Liver (tissue), 9 donors: ENCODE results near the gene KLK12. TPM values are rescaled to one million over a fixed set of nuclear protein-coding genes. Genes with fewer than 3 reads are reported as not detected.

Source experiments
- DNase-seq: peaks from one replicate; pipeline ENCODE4 v3.0.0-alpha.2; 2017; ENCODE audit warnings: low spot score
- H3K27ac ChIP-seq, 2 donors: one replicate each; pipeline ENCODE4 v1.7.0; 2013; ENCODE audit warnings: inconsistent platforms in 2 of 2, low read length in 2 of 2, control low read depth in 1 of 2, low read depth in 1 of 2, mild to moderate bottlenecking in 1 of 2
- H3K27me3 ChIP-seq, 4 donors: one replicate each; pipeline versions ENCODE4 v1.6.1 to v1.7.0; 2013; ENCODE audit warnings: low read length in 3 of 4, inconsistent platforms in 1 of 4, mild to moderate bottlenecking in 1 of 4, moderate library complexity in 1 of 4; ENCODE audit not compliant: control insufficient read depth in 4 of 4, insufficient read depth in 4 of 4
- H3K36me3 ChIP-seq, 4 donors: one replicate each; pipeline versions ENCODE4 v1.6.1 to v1.7.0; 2013; ENCODE audit warnings: low read length in 3 of 4, mild to moderate bottlenecking in 3 of 4, low read depth in 1 of 4, moderate library complexity in 1 of 4; ENCODE audit not compliant: control insufficient read depth in 4 of 4, insufficient read depth in 3 of 4
- H3K4me1 ChIP-seq, 4 donors: one replicate each; pipeline versions ENCODE4 v1.6.1 to v1.7.0; 2013; ENCODE audit warnings: low read length in 3 of 4, mild to moderate bottlenecking in 3 of 4, moderate library complexity in 1 of 4; ENCODE audit not compliant: control insufficient read depth in 4 of 4, insufficient read depth in 4 of 4
- H3K4me3 ChIP-seq, 3 donors: one replicate each; pipeline versions ENCODE4 v1.6.1 to v1.7.0; 2013; ENCODE audit warnings: low read length in 3 of 3, control low read depth in 1 of 3, low read depth in 1 of 3, mild to moderate bottlenecking in 1 of 3
- H3K9ac ChIP-seq, 2 donors: one replicate each; pipeline ENCODE4 v1.7.0; 2013; ENCODE audit warnings: low read length in 2 of 2, mild to moderate bottlenecking in 2 of 2, moderate library complexity in 2 of 2, control low read depth in 1 of 2, low read depth in 1 of 2
- H3K9me3 ChIP-seq, 4 donors: one replicate each; pipeline versions ENCODE4 v1.6.1 to v1.7.0; 2013; ENCODE audit warnings: low read length in 3 of 4; ENCODE audit not compliant: control insufficient read depth in 4 of 4
- CTCF ChIP-seq: fragments of 150-350 bp; IDR thresholded peaks from 2 replicates; pipeline ENCODE4 v1.5.1; 2017; ENCODE audit warnings: improper control_type of control experiment, low read depth, low read length; ENCODE audit not compliant: missing input control
- EGR1 ChIP-seq, 2 donors: IDR thresholded peaks; 2 replicates each; pipeline ENCODE4 v1.6.1; 2016 to 2018; ENCODE audit warnings: antibody characterized with exemption in 2 of 2, low read depth in 2 of 2
- FOXA1 ChIP-seq: IDR thresholded peaks from 2 replicates; pipeline ENCODE4 v1.6.1; 2016; ENCODE audit warnings: antibody characterized with exemption
- FOXA2 ChIP-seq: IDR thresholded peaks from 2 replicates; pipeline ENCODE4 v1.6.1; 2016; ENCODE audit warnings: antibody characterized with exemption
- GABPA ChIP-seq, 2 donors: IDR thresholded peaks in 1 of 2; conservative IDR thresholded peaks in 1 of 2; 2 replicates each; pipeline ENCODE4 v1.6.1; 2016; ENCODE audit warnings: antibody characterized with exemption in 2 of 2, mild to moderate bottlenecking in 1 of 2, moderate library complexity in 1 of 2
- HNF4A ChIP-seq, 2 donors: conservative IDR thresholded peaks; 2 replicates each; pipeline ENCODE4 v1.6.1; 2016; ENCODE audit warnings: antibody characterized with exemption in 2 of 2, mild to moderate bottlenecking in 2 of 2
- HNF4G ChIP-seq: IDR thresholded peaks from 2 replicates; pipeline ENCODE4 v1.6.1; 2016; ENCODE audit warnings: antibody characterized with exemption
- JUND ChIP-seq, 2 donors: IDR thresholded peaks; 2 replicates each; pipeline ENCODE4 v1.6.1; 2016; ENCODE audit warnings: antibody characterized with exemption in 2 of 2
- MAX ChIP-seq: IDR thresholded peaks from 2 replicates; pipeline ENCODE4 v1.6.1; 2016; ENCODE audit warnings: antibody characterized with exemption
- NR2F2 ChIP-seq: IDR thresholded peaks from 2 replicates; pipeline ENCODE4 v1.6.1; 2016; ENCODE audit warnings: antibody characterized with exemption
- RAD21 ChIP-seq, 2 donors: IDR thresholded peaks; 2 replicates each; pipeline ENCODE4 v1.6.1; 2016; ENCODE audit warnings: antibody characterized with exemption in 2 of 2, mild to moderate bottlenecking in 2 of 2
- RXRA ChIP-seq, 2 donors: IDR thresholded peaks; 2 replicates each; pipeline ENCODE4 v1.6.1; 2017 to 2018; ENCODE audit warnings: antibody characterized with exemption in 2 of 2, mild to moderate bottlenecking in 1 of 2
- SP1 ChIP-seq: IDR thresholded peaks from 2 replicates; pipeline ENCODE4 v1.6.1; 2018; ENCODE audit warnings: antibody characterized with exemption, mild to moderate bottlenecking
- TAF1 ChIP-seq: conservative IDR thresholded peaks from 2 replicates; pipeline ENCODE4 v1.6.1; 2016; ENCODE audit warnings: antibody characterized with exemption, mild to moderate bottlenecking
- YY1 ChIP-seq: IDR thresholded peaks from 2 replicates; pipeline ENCODE4 v1.6.1; 2016; ENCODE audit warnings: antibody characterized with exemption, mild to moderate bottlenecking
- ZBTB33 ChIP-seq: IDR thresholded peaks from 2 replicates; pipeline ENCODE4 v1.6.1; 2016; ENCODE audit warnings: antibody characterized with exemption
- WGBS: extraction: QIAGEN DNeasy Blood & Tissue Kit; methylation state at CpG from one replicate; pipeline ENCODE4 v1.1.7; 2013; 5-methylcytosine and 5-hydroxymethylcytosine counted together
- polyA plus RNA-seq, 2 donors: library from polyadenylated mRNA; stranded (reverse) in 1 of 2; unstranded in 1 of 2; fragments of 200-250 nt in 1 of 2; fragments of >200 nt in 1 of 2; fragmentation: Nextera tagmentation in 1 of 2; extraction: Ambion mirVana in 1 of 2; gene quantifications; one replicate each; pipeline versions ENCODE4 v1.2.1 to v1.2.3, GENCODE V29; 2013 to 2015
- total RNA-seq, 2 donors: library from RNA; depleted of rRNA; stranded (reverse); fragments of >200 nt; gene quantifications; one replicate each; pipeline ENCODE4 v1.2.3, GENCODE V29; 2014
- TF ChIP-seq, protein P1 (sequence below): IDR thresholded peaks from 2 replicates; pipeline ENCODE4 v1.6.1; 2016; ENCODE audit warnings: antibody characterized with exemption
- donor health status: healthy.
- donor health status: healthy.
- donor health status: healthy.
- donor health status: healthy.
- donor health status: healthy.

Gene KLK12, protein sequence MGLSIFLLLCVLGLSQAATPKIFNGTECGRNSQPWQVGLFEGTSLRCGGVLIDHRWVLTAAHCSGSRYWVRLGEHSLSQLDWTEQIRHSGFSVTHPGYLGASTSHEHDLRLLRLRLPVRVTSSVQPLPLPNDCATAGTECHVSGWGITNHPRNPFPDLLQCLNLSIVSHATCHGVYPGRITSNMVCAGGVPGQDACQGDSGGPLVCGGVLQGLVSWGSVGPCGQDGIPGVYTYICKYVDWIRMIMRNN
- not detected for total RNA-seq
- not detected for polyA plus RNA-seq

- Histone ChIP-seq H3K27me3 (no peaks in the 10 kb centered on the region), H3K27ac (no peak within 1 kb of the TSS), H3K4me1 (no peaks in the 10 kb centered on the region), H3K4me3 (no peak within 1 kb of the TSS), H3K36me3 (no peaks in the 10 kb centered on the region), H3K9me3 (peaks cover 0 to 3% (median 0%) of the 10 kb centered on the region in 4 donors), H3K9ac (no peak within 1 kb of the TSS)
- WGBS = 36% methylated on average over 11 of the region's 11 CpGs
- no peak for DNase-seq
- no peak for TF ChIP-seq SP1
- no peak for TF ChIP-seq RAD21 (IDR thresholded peaks at IDR 0.05)
- TF ChIP-seq TAF1 = no peak
- no peak for TF ChIP-seq EGR1 (IDR thresholded peaks at IDR 0.05; ENCODE audit: low read depth in 2 of 2)
- no peak for TF ChIP-seq ZBTB33
- no peak for TF ChIP-seq FOXA2
- TF ChIP-seq HNF4A (conservative IDR thresholded peaks at IDR 0.05) = no peak
- TF ChIP-seq YY1 = no peak
- no peak for TF ChIP-seq MAX
- TF ChIP-seq HNF4G = no peak
- no peak for TF ChIP-seq FOXA1
Observed at GRCh38 chr19:51034704-51035103, at the start of gene KLK12. KLK12 (minus strand) TSS chr19:51035002; CDS start chr19:51034621, 381 bp downstream.

DNA sequence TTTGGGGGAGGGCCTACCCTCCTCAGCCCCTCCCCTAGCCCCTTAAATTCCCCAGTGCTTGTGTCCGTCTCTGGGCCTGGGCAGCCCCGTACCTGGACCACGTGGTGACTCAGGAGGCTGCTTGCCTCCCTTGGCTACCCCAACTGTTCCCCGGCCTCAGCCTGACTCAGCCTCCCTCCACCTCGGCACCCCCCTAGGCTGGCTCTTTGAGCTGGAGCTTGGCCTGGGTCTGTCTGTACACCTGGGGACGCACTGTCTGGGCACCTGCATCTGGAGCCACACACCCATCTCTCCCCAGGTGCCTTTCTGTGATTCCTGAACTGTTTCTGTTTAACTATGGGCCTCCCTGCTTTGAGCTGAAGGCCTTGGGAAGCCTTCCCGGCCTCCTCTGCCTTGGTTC lies 49.7 kb upstream of the KLK12 start:
- WGBS = 70% methylated on average over 7 of the region's 7 CpGs
- H3K4me1 ChIP-seq = no peaks in the 10 kb centered on the region
- H3K9me3 ChIP-seq = no peaks in the 10 kb centered on the region
- TF ChIP-seq GABPA (IDR thresholded peaks at IDR 0.05 in 1 of 2, conservative IDR thresholded peaks at IDR 0.05 in 1 of 2) (no peak), RXRA (IDR thresholded peaks at IDR 0.05) (no peak), TAF1 (no peak), ZBTB33 (no peak), RAD21 (IDR thresholded peaks at IDR 0.05) (no peak), CTCF (no peak), MAX (no peak), HNF4G (no peak), FOXA1 (no peak), NR2F2 (no peak), SP1 (no peak), HNF4A (conservative IDR thresholded peaks at IDR 0.05) (no peak), FOXA2 (no peak), JUND (IDR thresholded peaks at IDR 0.05) (no peak)
- TF ChIP-seq, protein P1, sequence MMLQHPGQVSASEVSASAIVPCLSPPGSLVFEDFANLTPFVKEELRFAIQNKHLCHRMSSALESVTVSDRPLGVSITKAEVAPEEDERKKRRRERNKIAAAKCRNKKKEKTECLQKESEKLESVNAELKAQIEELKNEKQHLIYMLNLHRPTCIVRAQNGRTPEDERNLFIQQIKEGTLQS = no peak
- peaks cover 0 to 5% (median 0%) of the 10 kb centered on the region in 4 donors for H3K27me3 ChIP-seq
- no peak overlapping the region for H3K27ac ChIP-seq
- H3K36me3 ChIP-seq = no peaks in the 10 kb centered on the region
- H3K4me3 ChIP-seq = no peak overlapping the region
- no peak overlapping the region for H3K9ac ChIP-seq
- DNase-seq = no peak
